ENCODE measurements around the gene GID8. TPM values are rescaled to one million over a fixed set of nuclear protein-coding genes. Genes with fewer than 3 reads are reported as not detected.

The GID8 gene
- total RNA-seq, 2 experiments from 2014 or later, result 39.6 to 46.1 TPM

DNA sequence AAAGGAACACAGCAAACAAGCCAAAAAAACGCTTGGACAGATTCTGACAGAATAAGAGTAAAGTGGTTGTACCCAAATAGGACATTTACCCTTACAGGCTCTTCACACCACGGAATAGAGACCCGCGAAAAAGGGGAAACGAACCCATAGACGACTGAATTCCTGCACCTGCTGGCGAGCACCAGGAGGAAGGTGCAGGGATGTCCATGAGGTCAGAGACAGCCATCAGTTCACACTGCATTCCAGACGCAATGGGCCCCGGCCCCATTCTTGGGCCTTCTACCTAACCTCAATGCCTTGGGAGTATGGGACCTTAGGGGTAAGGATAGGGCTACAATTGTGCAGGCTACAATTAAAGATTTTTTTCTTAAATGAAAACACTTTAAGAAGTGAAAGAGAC, 6.5 kb upstream of the GID8 start:
- no peaks in the 10 kb centered on the region for H3K27me3 Mint-ChIP-seq
- peaks cover 70% of the 10 kb centered on the region for H3K4me1 ChIP-seq (ENCODE audit: insufficient read depth, low read length)
- peaks cover 47% of the 10 kb centered on the region for H3K4me1 Mint-ChIP-seq (ENCODE audit: low read depth)
- no peak for ATAC-seq (ENCODE audit: poor library complexity)
- no peak for DNase-seq
- no peaks in the 10 kb centered on the region for H3K9me3 ChIP-seq (ENCODE audit: control insufficient read depth in 1 of 2, insufficient read depth in 1 of 2, low read length in 2 of 2)
- no peak for TF ChIP-seq CTCF (IDR thresholded peaks at IDR 0.05)
- peak overlapping the region; percentile 84 for H3K27ac Mint-ChIP-seq
- no peak overlapping the region for H3K4me3 ChIP-seq (ENCODE audit: low read length)
- CTCF ChIA-PET, result no interaction called here
- POLR2A ChIA-PET, result interaction anchor here (1.3 kb wide), 1 partner anchor 23 kb away, joined by 3 read pairs; no protein-coding TSS in a partner anchor
- H3K36me3 ChIP-seq (ENCODE audit: insufficient read depth, low read length), result peaks cover 21% of the 10 kb centered on the region
- H3K36me3 Mint-ChIP-seq (ENCODE audit: low read depth), result peaks cover 20% of the 10 kb centered on the region
- intact Hi-C loops (cut with DNase I, micrococcal nuclease), result loop anchor here in 1 of 2 experiments (10.0 kb wide), 1 partner anchor 283 kb away; the partner anchor contains the start of gene YTHDF1
- H3K9me3 Mint-ChIP-seq, result no peaks in the 10 kb centered on the region
- peak overlapping the region; percentile 98 for H3K4me3 Mint-ChIP-seq
- H3K27ac ChIP-seq (ENCODE audit: low read depth in 1 of 2, low read length in 2 of 2), result no peak overlapping the region
- no peaks in the 10 kb centered on the region for H3K27me3 ChIP-seq (ENCODE audit: control insufficient read depth in 1 of 2, insufficient read depth in 2 of 2, low read length in 2 of 2)

DNA sequence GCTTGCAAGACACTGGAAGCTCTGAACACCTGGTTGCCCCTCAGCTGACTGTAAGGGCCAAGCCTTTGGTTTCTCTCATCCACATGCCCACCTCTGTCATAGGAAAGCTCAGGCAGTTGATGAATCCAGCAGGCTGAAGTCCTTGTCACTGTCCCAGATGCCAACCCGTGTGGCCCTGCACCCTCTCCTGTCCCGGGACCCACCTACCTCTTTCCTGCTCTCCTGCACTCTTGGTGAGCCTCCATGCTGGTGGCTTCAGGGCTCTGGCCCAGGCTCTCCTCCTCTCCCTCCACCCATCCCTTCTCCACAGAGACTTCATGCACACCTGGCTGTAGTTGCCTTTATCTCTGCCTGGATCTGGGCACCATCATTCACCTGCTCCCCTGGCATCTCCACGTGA, 4.0 kb upstream of the GID8 start:
- Histone ChIP-seq H3K36me3 (ENCODE audit: insufficient read depth, low read length) (peaks cover 21% of the 10 kb centered on the region), H3K27ac (ENCODE audit: low read depth in 1 of 2, low read length in 2 of 2) (no peak overlapping the region), H3K27me3 (ENCODE audit: control insufficient read depth in 1 of 2, insufficient read depth in 2 of 2, low read length in 2 of 2) (no peaks in the 10 kb centered on the region), H3K4me1 (ENCODE audit: insufficient read depth, low read length) (peaks cover 63% of the 10 kb centered on the region), H3K9me3 (ENCODE audit: control insufficient read depth in 1 of 2, insufficient read depth in 1 of 2, low read length in 2 of 2) (no peaks in the 10 kb centered on the region), H3K4me3 (ENCODE audit: low read length) (no peak overlapping the region)
- Mint-ChIP-seq H3K4me3 (no peak overlapping the region), H3K9me3 (no peaks in the 10 kb centered on the region), H3K36me3 (ENCODE audit: low read depth) (peaks cover 27% of the 10 kb centered on the region), H3K27ac (no peak overlapping the region), H3K27me3 (no peaks in the 10 kb centered on the region), H3K4me1 (ENCODE audit: low read depth) (peaks cover 41% of the 10 kb centered on the region)
- ChIA-PET CTCF (interaction anchor here (1.1 to 3.4 kb wide), 3 partner anchors 13 to 38 kb away, joined by 3 to 11 read pairs (median 3); no protein-coding TSS in a partner anchor), POLR2A (no interaction called here)
- DNase-seq (no peak), ATAC-seq (ENCODE audit: poor library complexity) (no peak)
- no peak for TF ChIP-seq CTCF (IDR thresholded peaks at IDR 0.05)
- intact Hi-C loops (cut with DNase I, micrococcal nuclease), result loop anchor here in 1 of 2 experiments (10.0 kb wide), 1 partner anchor 281 kb away; the partner anchor contains the start of gene YTHDF1

- ChIA-PET CTCF (interaction anchor here (1.5 to 3.4 kb wide), 3 partner anchors 15 to 39 kb away, joined by 3 to 11 read pairs (median 5); no protein-coding TSS in a partner anchor), POLR2A (interaction anchor here (1.0 to 5.1 kb wide), 3 partner anchors 8 to 36 kb away, joined by 3 to 69 read pairs (median 3); partner anchors contain the start of gene DIDO1)
- Mint-ChIP-seq H3K27me3 (no peaks in the 10 kb centered on the region), H3K4me3 (no peak overlapping the region), H3K4me1 (ENCODE audit: low read depth) (peaks cover 38% of the 10 kb centered on the region), H3K27ac (no peak overlapping the region), H3K36me3 (ENCODE audit: low read depth) (peaks cover 34% of the 10 kb centered on the region), H3K9me3 (no peaks in the 10 kb centered on the region)
- H3K4me1 ChIP-seq (ENCODE audit: insufficient read depth, low read length), result peaks cover 64% of the 10 kb centered on the region
- H3K4me3 ChIP-seq (ENCODE audit: low read length), result no peak overlapping the region
- ATAC-seq (ENCODE audit: poor library complexity) (no peak), DNase-seq (no peak)
- H3K27ac ChIP-seq (ENCODE audit: low read depth in 1 of 2, low read length in 2 of 2), result no peak overlapping the region
- TF ChIP-seq CTCF (IDR thresholded peaks at IDR 0.05), result no peak
- H3K27me3 ChIP-seq (ENCODE audit: control insufficient read depth in 1 of 2, insufficient read depth in 2 of 2, low read length in 2 of 2), result no peaks in the 10 kb centered on the region
- no peaks in the 10 kb centered on the region for H3K9me3 ChIP-seq (ENCODE audit: control insufficient read depth in 1 of 2, insufficient read depth in 1 of 2, low read length in 2 of 2)
- H3K36me3 ChIP-seq (ENCODE audit: insufficient read depth, low read length), result peaks cover 21% of the 10 kb centered on the region
- intact Hi-C loops (cut with DNase I, micrococcal nuclease), result loop anchor here (5.0 to 10.0 kb wide), 4 partner anchors 33 to 528 kb away; partner anchors contain the start of genes ARFGAP1 (in 1 of the 2), CABLES2 (in 1 of the 2) and YTHDF1 (in 1 of the 2)
Observed at GRCh38 chr20:62935204-62935967, 2.6 kb upstream of the GID8 start.

Measured in CD4-positive, alpha-beta T cell (primary cell).